ENCODE data around the gene JMJD7.

Gene JMJD7

DNA sequence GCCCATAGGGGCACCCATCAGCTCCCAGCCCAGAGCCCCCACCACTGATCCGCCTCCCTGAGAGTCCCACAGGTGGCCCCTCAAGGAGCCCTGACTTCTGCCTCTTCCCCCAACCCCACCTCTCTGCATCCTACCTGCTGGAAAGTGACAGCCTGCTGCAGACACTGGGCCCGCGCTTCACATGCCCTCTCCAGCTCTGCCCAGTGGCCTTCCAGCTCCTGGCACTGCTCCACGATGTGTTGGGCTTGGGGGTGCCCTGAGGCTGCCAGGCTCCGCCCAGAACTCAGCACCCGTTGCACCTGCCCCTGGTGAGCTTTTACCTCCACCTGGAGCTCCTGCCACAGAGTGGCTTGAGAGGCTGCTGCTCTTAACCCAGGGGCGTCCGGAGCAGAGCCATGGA, 45.8 kb downstream of the JMJD7 start:
- no peak for DNase-seq (ENCODE audit: extremely low spot score)
- TF ChIP-seq, protein P1, sequence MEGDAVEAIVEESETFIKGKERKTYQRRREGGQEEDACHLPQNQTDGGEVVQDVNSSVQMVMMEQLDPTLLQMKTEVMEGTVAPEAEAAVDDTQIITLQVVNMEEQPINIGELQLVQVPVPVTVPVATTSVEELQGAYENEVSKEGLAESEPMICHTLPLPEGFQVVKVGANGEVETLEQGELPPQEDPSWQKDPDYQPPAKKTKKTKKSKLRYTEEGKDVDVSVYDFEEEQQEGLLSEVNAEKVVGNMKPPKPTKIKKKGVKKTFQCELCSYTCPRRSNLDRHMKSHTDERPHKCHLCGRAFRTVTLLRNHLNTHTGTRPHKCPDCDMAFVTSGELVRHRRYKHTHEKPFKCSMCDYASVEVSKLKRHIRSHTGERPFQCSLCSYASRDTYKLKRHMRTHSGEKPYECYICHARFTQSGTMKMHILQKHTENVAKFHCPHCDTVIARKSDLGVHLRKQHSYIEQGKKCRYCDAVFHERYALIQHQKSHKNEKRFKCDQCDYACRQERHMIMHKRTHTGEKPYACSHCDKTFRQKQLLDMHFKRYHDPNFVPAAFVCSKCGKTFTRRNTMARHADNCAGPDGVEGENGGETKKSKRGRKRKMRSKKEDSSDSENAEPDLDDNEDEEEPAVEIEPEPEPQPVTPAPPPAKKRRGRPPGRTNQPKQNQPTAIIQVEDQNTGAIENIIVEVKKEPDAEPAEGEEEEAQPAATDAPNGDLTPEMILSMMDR (IDR thresholded peaks at IDR 0.05; ENCODE audit: control extremely low read depth, extremely low read depth, low read depth, missing control alignments), result no peak
- ChIA-PET POLR2A (no interaction called here), CTCF (interaction anchor here (0.8 to 1.6 kb wide), 4 partner anchors 9 to 30 kb away, joined by 3 to 6 read pairs (median 4); no protein-coding TSS in a partner anchor)

DNA sequence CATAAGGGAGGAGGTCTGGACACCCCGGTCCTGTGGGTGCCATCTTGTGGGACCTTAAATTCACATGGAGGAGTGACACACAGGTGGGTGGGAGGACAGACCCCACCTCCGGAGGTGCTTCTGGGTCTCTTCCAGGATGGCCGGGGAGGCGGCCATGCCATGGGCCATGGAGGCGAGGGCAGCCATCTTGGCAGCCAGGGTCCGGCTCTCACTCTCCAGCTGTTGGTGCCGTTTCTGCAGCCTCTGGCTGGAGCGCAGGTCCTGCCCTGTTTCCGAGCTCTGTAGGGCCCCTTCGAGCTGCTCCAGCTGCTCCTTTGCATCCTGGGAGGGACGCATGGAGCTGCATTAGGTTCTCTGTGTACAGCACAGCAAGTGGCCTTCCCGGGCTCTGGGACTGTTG, 46.8 kb downstream of the JMJD7 start:
- CTCF ChIA-PET, result interaction anchor here (0.8 to 1.4 kb wide), 2 partner anchors 10 to 13 kb away, joined by 3 to 4 read pairs; no protein-coding TSS in a partner anchor
- TF ChIP-seq, protein P1 (IDR thresholded peaks at IDR 0.05; ENCODE audit: control extremely low read depth, extremely low read depth, low read depth, missing control alignments), result no peak
- POLR2A ChIA-PET, result no interaction called here
- no peak for DNase-seq (ENCODE audit: extremely low spot score)

DNA sequence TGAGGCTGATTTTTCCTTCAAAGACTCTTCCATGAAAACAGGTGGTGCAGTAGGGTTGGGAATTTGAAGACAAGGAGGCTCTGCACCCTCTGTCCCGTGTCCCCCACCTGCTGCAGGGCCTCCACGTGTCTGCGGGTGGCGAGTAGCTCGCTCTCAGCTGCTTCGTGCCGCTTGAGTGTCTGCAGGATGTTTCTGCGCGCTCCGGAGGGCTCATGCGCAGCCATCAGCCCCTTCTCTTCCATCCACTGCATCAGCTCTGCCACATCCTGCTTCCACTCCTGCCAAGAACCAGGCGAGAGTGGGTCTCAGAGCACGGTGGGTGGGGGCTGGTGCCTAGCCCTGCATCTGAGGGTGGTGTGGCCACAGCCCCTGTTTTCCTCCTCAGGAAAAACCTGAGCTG, 48.1 kb downstream of the JMJD7 start:
- TF ChIP-seq, protein P1 (IDR thresholded peaks at IDR 0.05; ENCODE audit: control extremely low read depth, extremely low read depth, low read depth, missing control alignments), result no peak
- DNase-seq (ENCODE audit: extremely low spot score), result no peak
- ChIA-PET CTCF (interaction anchor here (1.0 to 2.0 kb wide), 5 partner anchors 12 to 61 kb away, joined by 3 to 5 read pairs (median 3); partner anchors contain the start of gene SPTBN5), POLR2A (no interaction called here)

DNA sequence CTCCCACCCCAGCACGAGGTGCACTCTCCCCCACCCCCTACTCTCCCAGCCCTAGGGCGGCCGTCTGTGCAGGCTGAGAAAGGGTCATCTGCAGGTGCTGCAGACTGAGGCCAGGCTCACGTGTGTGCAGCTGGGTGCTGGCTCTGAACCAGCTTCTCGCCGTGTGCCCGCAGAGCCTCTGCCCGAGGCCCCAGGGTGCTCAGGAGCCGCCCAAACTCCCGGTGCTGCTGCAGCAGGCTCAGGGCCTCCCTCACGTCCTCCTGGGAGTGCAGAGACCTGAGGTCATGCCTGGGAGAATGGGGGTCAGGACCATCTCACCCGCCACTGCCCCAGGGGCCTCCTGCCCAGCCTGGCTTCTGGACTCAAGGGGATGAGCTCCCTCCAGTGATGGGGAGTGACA, 48.8 kb downstream of the JMJD7 start:
- DNase-seq (ENCODE audit: extremely low spot score), result no peak
- ChIA-PET POLR2A (no interaction called here), CTCF (interaction anchor here (1.0 to 2.0 kb wide), 4 partner anchors 11 to 60 kb away, joined by 3 to 5 read pairs (median 4); no protein-coding TSS in a partner anchor)
- TF ChIP-seq, protein P1 (IDR thresholded peaks at IDR 0.05; ENCODE audit: control extremely low read depth, extremely low read depth, low read depth, missing control alignments), result no peak

DNA sequence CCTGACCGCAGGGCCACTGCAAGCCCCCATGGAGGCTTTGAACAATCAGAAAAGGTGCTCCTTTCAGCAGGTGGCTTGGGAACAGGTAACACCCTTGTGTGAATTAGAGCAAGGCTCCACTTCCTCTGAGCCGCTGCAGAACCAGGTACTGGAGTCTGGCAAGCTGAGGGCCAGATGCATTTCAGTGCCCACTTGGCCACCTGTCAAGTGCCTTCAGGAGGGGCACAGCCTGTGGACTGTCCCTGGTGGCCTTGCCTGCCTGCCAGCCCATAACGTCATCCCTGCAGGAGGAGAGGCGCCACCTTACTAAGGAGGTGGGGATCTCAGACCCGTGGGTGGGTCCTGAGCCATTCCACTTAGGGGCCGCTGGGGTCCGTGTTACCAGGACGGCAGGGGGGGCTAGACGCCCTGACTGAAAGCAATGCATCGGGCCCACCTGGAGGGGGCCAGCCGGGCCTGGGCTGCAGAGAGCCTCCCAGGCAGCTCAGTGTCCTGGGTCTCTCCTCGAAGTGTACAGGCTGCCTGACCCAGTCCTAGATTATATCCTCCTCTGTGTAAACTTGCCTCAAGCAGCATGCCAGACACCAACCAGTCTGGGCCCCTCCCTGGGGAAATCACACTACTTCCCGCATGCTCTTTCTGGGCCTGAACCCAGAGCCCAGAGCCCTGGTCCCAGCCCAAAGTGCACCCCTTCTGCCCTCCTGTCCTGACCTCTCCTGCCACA, 49.9 kb downstream of the JMJD7 start:
- TF ChIP-seq, protein P1 (IDR thresholded peaks at IDR 0.05; ENCODE audit: control extremely low read depth, extremely low read depth, low read depth, missing control alignments), result no peak
- POLR2A ChIA-PET, result no interaction called here
- CTCF ChIA-PET, result interaction anchor here (2.0 kb wide), 1 partner anchor 13 kb away, joined by 5 read pairs; no protein-coding TSS in a partner anchor
- DNase-seq (ENCODE audit: extremely low spot score), result no peak

DNA sequence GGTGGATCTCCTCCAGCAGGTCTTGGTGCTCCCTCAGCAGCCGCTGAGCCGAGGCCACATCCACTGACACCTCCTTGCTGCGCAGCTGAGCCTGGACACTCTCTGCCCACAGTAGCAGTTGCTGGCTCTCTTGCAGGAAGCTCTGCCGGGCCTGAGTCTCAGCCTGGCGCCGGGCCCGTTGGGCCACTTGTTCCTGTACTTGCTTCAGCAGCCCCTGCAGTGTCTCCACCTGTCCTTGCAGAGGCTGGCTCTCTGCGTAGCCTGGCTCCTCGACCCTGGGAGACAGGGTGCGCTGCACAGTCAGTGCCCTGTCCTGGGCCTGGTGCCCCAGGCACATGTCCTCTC, 50.4 kb downstream of the JMJD7 start:
- TF ChIP-seq, protein P1 (IDR thresholded peaks at IDR 0.05; ENCODE audit: control extremely low read depth, extremely low read depth, low read depth, missing control alignments), result no peak
- DNase-seq (ENCODE audit: extremely low spot score), result no peak
- ChIA-PET POLR2A (no interaction called here), CTCF (no interaction called here)

Measured in GM10248 (cell line).